Lower leg skin (tissue), 3 donors: Measurements from ENCODE around the gene ATP6V1G2.

ENCODE experiments used
- CTCF ChIP-seq, 3 donors: fragments of 450-650 bp; IDR thresholded peaks; one replicate each; pipeline ENCODE4 v1.5.1; 2016; ENCODE audit warnings: antibody characterized with exemption in 3 of 3, mild to moderate bottlenecking in 3 of 3, moderate library complexity in 2 of 3
- POLR2A ChIP-seq, 2 donors: fragments of 450-650 bp; IDR thresholded peaks; one replicate each; pipeline ENCODE4 v1.6.1; 2016 to 2017; ENCODE audit warnings: antibody characterized with exemption in 2 of 2, mild to moderate bottlenecking in 1 of 2, moderate library complexity in 1 of 2

DNA sequence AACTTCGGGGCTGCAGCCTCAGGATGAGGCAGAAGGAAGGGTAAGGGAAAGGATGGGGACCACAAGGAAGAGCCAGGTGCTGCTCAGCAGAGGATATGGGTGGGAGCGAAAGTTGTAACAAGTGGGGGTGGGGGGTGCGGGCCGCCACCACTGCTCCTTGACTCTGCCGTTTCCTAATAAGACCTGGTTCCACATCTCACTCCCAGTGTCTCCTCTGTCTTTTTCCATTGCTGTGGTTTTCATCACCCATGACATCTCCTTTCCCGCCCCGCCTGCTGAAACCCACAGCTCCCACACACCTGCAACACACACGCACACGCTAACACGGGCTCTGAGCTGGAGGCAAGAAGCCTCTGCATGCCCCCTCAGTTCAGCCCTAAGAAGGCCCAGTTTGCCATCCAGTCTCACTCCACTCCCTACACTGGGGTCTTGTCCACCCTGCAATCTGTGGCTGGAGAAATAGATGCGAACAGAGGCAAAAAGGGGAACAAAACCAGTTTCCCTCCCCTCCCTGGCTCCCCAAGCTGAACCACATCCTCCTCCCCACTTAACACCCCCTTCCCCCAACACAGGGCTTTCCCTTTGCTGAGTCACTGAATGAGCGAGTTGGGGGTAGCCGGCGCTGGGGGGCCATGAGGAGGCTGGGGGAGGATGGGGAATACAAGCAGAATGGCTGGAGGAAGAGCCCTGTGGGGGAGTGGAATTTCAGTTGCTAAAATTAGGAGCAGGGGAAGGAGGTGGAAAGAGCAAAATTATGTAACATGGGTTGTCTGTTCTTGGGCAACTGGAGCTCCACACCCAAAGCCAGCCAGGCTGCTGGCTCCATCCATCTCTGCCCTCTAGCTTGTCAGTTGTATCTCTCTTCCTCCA lies 12.5 kb upstream of the ATP6V1G2 start:
- no peak for TF ChIP-seq CTCF (IDR thresholded peaks at IDR 0.05)
- no peak for TF ChIP-seq POLR2A (IDR thresholded peaks at IDR 0.05)
